Epithelial cell of esophagus (primary cell): Measurements from ENCODE around the gene MAPK1IP1L.
"Not testable (repeated sequence)": the region's sequence is repeated elsewhere in the genome, so short reads cannot be mapped to it uniquely, and the experiment has no call there.

ENCODE experiments used
- DNase-seq: peaks from one replicate; pipeline ENCODE4 v3.0.0; 2010; ENCODE audit warnings: low read depth
- H3K4me3 ChIP-seq: 2 replicates; pipeline ENCODE4 v1.5.1; 2011; ENCODE audit warnings: mild to moderate bottlenecking, low read length, control low read depth
- TF ChIP-seq, protein P1 (sequence below): IDR thresholded peaks from 2 replicates; pipeline ENCODE4 v1.5.1; 2011; ENCODE audit warnings: low read depth, mild to moderate bottlenecking, low read length, control low read depth, inconsistent platforms; ENCODE audit not compliant: insufficient read depth; ENCODE audit errors: missing control alignments

The MAPK1IP1L gene

GRCh38 chr14:55077170-55078151, 26.0 kb downstream of the MAPK1IP1L start:
- DNase-seq = peak; percentile 95
- TF ChIP-seq, protein P1, sequence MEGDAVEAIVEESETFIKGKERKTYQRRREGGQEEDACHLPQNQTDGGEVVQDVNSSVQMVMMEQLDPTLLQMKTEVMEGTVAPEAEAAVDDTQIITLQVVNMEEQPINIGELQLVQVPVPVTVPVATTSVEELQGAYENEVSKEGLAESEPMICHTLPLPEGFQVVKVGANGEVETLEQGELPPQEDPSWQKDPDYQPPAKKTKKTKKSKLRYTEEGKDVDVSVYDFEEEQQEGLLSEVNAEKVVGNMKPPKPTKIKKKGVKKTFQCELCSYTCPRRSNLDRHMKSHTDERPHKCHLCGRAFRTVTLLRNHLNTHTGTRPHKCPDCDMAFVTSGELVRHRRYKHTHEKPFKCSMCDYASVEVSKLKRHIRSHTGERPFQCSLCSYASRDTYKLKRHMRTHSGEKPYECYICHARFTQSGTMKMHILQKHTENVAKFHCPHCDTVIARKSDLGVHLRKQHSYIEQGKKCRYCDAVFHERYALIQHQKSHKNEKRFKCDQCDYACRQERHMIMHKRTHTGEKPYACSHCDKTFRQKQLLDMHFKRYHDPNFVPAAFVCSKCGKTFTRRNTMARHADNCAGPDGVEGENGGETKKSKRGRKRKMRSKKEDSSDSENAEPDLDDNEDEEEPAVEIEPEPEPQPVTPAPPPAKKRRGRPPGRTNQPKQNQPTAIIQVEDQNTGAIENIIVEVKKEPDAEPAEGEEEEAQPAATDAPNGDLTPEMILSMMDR = no peak
- H3K4me3 ChIP-seq = no peak overlapping the region

GRCh38 chr14:55079961-55080360, 28.5 kb downstream of the MAPK1IP1L start:
- not testable (repeated sequence) for DNase-seq, H3K4me3 ChIP-seq

DNA sequence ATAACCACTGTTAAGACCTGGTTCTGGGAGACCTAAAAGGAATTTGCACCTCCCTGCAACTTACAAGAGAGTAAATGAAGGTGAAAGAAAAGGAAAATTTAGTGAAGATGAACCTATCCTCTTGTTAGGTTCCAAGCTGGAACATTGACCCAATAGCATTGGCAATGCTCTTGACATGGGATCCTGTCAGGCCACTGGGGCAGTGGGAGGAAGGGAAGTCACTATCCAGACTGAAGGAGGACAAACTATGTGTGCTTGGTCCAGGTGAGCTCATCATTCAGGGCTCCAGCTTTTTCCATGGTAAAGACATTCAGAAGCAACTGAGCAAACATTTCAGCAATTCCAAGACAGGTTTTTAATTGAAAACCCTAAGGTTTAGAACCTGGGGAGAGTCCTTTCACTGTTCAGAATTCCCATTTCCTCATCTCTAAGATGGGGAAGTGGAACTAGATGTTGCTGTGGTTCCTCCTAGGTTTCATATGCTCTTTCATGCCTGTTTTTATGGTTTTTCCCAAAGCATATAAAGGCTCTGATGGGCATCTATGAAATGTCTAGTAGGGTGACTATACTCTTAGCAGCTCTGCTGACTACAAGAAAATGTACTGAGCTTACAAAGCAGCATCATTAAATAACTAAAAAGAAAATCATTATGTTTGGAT, 33.1 kb downstream of the MAPK1IP1L start:
- DNase-seq = no peak
- TF ChIP-seq, protein P1 = no peak
- no peak overlapping the region for H3K4me3 ChIP-seq

DNA sequence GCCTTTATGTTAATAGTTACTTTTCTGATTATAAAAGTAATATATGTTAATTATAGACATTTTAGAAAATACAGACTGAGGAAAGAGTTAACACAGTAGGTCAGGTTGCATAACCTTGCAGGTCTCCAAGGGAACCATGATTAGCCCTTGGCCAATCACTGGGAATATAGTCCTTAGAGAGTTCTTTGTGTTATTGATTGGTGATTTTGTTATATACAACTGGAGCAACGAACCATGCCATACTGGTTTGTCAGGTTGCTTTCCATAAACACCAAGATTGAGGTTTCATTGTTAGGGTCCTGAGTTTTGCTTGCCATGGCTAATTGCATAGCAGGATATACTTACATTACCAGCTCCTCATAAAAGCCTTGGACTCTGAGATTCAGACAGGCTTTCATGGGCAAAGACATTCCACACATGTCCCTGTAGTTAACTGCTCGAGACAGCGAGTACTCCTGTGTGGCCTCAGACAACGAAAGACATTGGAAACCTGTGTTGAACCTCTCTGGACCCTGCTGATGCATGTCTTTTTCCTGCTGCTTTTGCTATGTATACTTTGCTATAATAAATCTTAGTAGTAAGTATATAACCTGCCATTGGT, 33.7 kb downstream of the MAPK1IP1L start:
- DNase-seq = no peak
- no peak overlapping the region for H3K4me3 ChIP-seq
- TF ChIP-seq, protein P1 = no peak

GRCh38 chr14:55086938-55087337, 35.5 kb downstream of the MAPK1IP1L start:
- H3K4me3 ChIP-seq = no peak overlapping the region
- TF ChIP-seq, protein P1 = no peak
- DNase-seq = no peak

DNA sequence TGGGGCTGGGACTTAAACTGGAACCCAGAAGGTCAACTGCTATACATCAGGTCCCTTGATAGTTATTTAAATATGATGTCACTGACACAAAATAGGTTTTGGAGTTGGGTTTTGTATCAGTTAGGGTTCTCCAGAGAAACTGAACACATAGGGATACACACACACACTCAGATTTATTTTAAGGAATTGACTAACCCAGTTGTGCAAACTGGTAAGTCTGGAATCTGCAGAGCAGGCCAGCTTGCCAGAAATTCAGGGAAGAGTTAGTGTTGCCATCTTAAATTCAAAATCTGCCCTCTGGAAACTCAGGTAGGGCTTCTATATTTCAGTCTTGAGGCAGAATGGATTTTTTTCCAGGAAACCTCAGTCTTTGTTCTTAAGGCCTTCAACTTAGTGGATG, 36.9 kb downstream of the MAPK1IP1L start:
- no peak overlapping the region for H3K4me3 ChIP-seq

GRCh38 chr14:55092341-55092740, 40.9 kb downstream of the MAPK1IP1L start:
- no peak overlapping the region for H3K4me3 ChIP-seq
- no peak for DNase-seq
- TF ChIP-seq, protein P1 = no peak

More for the DNA sequence above, 36.9 kb downstream of the MAPK1IP1L start:
- peak; percentile 58 for DNase-seq
- TF ChIP-seq, protein P1 = no peak
